ENCODE data around the gene TTLL11. TPM values are rescaled to one million over a fixed set of nuclear protein-coding genes. Genes with fewer than 3 reads are reported as not detected.

TTLL11 gene
- total RNA-seq, 1 experiment from 2014 or later = 2.3 TPM

DNA sequence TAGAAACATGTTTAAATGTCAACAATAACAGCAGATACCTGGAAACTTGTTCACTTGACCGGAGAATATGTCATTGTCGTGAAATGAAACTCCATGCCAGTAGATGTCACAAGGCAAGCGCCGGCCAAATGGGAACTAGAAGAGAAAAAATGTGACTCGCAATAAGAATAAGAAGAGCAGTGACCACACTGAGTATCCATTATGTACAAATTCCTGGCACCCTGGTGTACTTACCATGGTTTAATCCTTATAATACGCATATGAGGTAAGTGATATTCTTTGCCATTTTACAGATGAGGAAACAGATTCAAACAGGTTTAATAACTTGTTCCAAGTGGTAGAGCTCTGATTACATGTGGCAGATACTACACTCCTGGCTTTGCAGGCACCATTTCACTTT, 53.9 kb downstream of the TTLL11 start:
- Histone ChIP-seq H3K36me3 (ENCODE audit: low read depth) (no peaks in the 10 kb centered on the region), H3K27ac (no peak overlapping the region), H3K9me3 (ENCODE audit: insufficient read depth, low read depth) (no peaks in the 10 kb centered on the region), H3F3A (ENCODE audit: insufficient read depth, low read depth) (no peaks in the 10 kb centered on the region), H4K20me1 (ENCODE audit: insufficient read depth) (0 out of 2 replicates have a peak, but pooled peaks cover 4% of the 10 kb centered on the region), H3K4me2 (no peak overlapping the region), H2AFZ (no peak overlapping the region), H3K79me2 (ENCODE audit: low read depth) (no peaks in the 10 kb centered on the region), H3K4me1 (replicated peaks; ENCODE audit: insufficient read depth) (no peaks in the 10 kb centered on the region), H3K4me3 (no peak overlapping the region), H3K9me2 (ENCODE audit: insufficient read depth) (no peaks in the 10 kb centered on the region; the same call in 1 of the 2 replicates), H3K27me3 (ENCODE audit: insufficient read depth, low read depth) (no peaks in the 10 kb centered on the region)
- POLR2A ChIA-PET (ENCODE audit: unreplicated experiment) = no interaction called here
- intact Hi-C loops (cut with micrococcal nuclease; ENCODE audit: unreplicated experiment) = no loop called here
- TF ChIP-seq EZH2 (IDR thresholded peaks at IDR 0.05; ENCODE audit: low read depth) = no peak
- TF ChIP-seq, protein P1, sequence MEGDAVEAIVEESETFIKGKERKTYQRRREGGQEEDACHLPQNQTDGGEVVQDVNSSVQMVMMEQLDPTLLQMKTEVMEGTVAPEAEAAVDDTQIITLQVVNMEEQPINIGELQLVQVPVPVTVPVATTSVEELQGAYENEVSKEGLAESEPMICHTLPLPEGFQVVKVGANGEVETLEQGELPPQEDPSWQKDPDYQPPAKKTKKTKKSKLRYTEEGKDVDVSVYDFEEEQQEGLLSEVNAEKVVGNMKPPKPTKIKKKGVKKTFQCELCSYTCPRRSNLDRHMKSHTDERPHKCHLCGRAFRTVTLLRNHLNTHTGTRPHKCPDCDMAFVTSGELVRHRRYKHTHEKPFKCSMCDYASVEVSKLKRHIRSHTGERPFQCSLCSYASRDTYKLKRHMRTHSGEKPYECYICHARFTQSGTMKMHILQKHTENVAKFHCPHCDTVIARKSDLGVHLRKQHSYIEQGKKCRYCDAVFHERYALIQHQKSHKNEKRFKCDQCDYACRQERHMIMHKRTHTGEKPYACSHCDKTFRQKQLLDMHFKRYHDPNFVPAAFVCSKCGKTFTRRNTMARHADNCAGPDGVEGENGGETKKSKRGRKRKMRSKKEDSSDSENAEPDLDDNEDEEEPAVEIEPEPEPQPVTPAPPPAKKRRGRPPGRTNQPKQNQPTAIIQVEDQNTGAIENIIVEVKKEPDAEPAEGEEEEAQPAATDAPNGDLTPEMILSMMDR (conservative IDR thresholded peaks at IDR 0.05) = no peak
- no TSS peak for BruUV-seq (replicated peaks)
- DNase-seq = no peak
- CTCF ChIA-PET = no interaction called here

DNA sequence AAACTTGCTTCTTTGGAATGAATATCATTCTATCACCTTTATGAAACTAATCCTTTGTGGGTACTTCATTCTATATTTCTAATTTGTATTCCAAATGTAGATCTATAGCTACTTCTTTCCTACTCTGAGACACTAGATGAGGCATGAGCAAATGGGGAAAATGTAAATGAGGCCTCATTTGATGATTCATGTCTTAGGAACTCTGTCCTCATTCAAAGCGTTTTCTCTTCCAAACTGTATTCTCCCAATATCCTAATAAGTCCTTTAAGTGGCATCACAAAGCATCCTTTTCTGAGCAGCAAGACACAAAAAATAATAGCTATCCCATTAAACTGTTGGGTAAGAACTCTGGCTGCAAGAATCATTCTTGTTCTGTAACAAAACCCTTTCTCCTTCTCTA, 56.1 kb downstream of the TTLL11 start:
- no peak overlapping the region for H3K4me3 ChIP-seq
- H3K27me3 ChIP-seq (ENCODE audit: insufficient read depth, low read depth) = no peaks in the 10 kb centered on the region
- intact Hi-C loops (cut with micrococcal nuclease; ENCODE audit: unreplicated experiment) = no loop called here
- no peaks in the 10 kb centered on the region for H3K9me3 ChIP-seq (ENCODE audit: insufficient read depth, low read depth)
- CTCF ChIA-PET = interaction anchor here (0.6 kb wide), 1 partner anchor 347 kb away, joined by 5 read pairs; no protein-coding TSS in a partner anchor
- no peaks in the 10 kb centered on the region for H3K4me1 ChIP-seq (replicated peaks; ENCODE audit: insufficient read depth)
- H3K79me2 ChIP-seq (ENCODE audit: low read depth) = no peaks in the 10 kb centered on the region
- no TSS peak for BruUV-seq (replicated peaks)
- POLR2A ChIA-PET (ENCODE audit: unreplicated experiment) = interaction anchor here (0.5 kb wide), 1 partner anchor 14 kb away, joined by 3 read pairs; no protein-coding TSS in a partner anchor
- no peaks in the 10 kb centered on the region for H3F3A ChIP-seq (ENCODE audit: insufficient read depth, low read depth)
- H3K4me2 ChIP-seq = no peak overlapping the region
- no peak for DNase-seq
- no peaks in the 10 kb centered on the region for H3K36me3 ChIP-seq (ENCODE audit: low read depth)
- TF ChIP-seq EZH2 (IDR thresholded peaks at IDR 0.05; ENCODE audit: low read depth) = no peak
- TF ChIP-seq, protein P1 (conservative IDR thresholded peaks at IDR 0.05) = no peak
- H2AFZ ChIP-seq = no peak overlapping the region
- no peak overlapping the region for H3K27ac ChIP-seq
- no peaks in the 10 kb centered on the region; the same call in 1 of the 2 replicates for H3K9me2 ChIP-seq (ENCODE audit: insufficient read depth)
- 0 out of 2 replicates have a peak, but pooled peaks cover 4% of the 10 kb centered on the region for H4K20me1 ChIP-seq (ENCODE audit: insufficient read depth)

DNA sequence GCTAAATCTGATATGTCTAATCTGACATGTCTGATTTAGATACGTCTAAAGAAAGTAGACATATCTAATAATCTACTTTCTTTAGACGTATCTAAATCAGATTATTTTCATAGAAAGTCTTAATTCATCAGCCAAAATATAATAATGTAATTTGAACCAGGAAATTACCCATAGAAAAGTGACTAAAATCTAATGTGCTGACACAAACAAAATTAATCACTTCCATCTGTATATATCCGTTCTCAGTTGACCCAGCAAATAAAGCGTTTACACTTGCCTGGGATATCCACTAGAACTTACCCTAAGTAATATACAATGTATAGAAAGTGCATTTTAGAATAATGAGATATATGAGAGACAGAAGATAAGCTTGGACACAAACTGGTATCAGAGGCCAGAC, 56.7 kb downstream of the TTLL11 start:
- ChIA-PET POLR2A (ENCODE audit: unreplicated experiment) (no interaction called here), CTCF (interaction anchor here (0.6 kb wide), 1 partner anchor 347 kb away, joined by 5 read pairs; no protein-coding TSS in a partner anchor)
- H3K27me3 ChIP-seq (ENCODE audit: insufficient read depth, low read depth) = no peaks in the 10 kb centered on the region
- H3K27ac ChIP-seq = no peak overlapping the region
- no peaks in the 10 kb centered on the region for H3K36me3 ChIP-seq (ENCODE audit: low read depth)
- H3K4me1 ChIP-seq (replicated peaks; ENCODE audit: insufficient read depth) = no peaks in the 10 kb centered on the region
- no peak overlapping the region for H3K4me2 ChIP-seq
- 0 out of 2 replicates have a peak, but pooled peaks cover 4% of the 10 kb centered on the region for H4K20me1 ChIP-seq (ENCODE audit: insufficient read depth)
- no peaks in the 10 kb centered on the region for H3K79me2 ChIP-seq (ENCODE audit: low read depth)
- TF ChIP-seq EZH2 (IDR thresholded peaks at IDR 0.05; ENCODE audit: low read depth) = no peak
- H3K9me2 ChIP-seq (ENCODE audit: insufficient read depth) = no peaks in the 10 kb centered on the region; the same call in 1 of the 2 replicates
- H3K9me3 ChIP-seq (ENCODE audit: insufficient read depth, low read depth) = no peaks in the 10 kb centered on the region
- DNase-seq = no peak
- H3K4me3 ChIP-seq = no peak overlapping the region
- intact Hi-C loops (cut with micrococcal nuclease; ENCODE audit: unreplicated experiment) = no loop called here
- BruUV-seq (replicated peaks) = no TSS peak
- no peak overlapping the region for H2AFZ ChIP-seq
- no peaks in the 10 kb centered on the region for H3F3A ChIP-seq (ENCODE audit: insufficient read depth, low read depth)

Data from PC-9 (cell line).